NK-92 treated with Interleukin-12 subunit alpha and Interleukin-12 subunit beta, amount 100 ng/mL, for 24 hours (cell line): ENCODE data around the gene EML1.

Experiments
- DNase-seq: peaks from one replicate; lab custom pipeline; 2025; lab: John Stamatoyannopoulos, UW

The EML1 gene

DNA sequence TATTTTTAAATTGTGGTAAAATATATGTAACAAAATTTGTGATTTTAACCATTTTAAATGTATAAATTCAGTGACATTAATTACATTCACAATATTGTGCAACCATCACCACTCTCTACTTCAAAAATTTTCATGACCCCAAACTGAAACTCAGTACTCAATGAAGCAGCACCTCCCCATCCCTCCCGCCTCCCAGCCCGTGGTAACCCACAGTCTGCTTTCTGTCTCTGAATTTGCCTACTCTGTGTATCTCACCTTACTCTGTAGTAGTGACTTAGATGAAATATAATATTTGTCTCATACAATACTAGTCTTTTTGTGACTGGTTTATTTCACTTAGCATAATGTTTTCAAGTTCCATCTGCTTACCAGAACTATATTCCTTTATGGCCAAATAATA lies 36.2 kb downstream of the EML1 start:
- DNase-seq: no peak

DNA sequence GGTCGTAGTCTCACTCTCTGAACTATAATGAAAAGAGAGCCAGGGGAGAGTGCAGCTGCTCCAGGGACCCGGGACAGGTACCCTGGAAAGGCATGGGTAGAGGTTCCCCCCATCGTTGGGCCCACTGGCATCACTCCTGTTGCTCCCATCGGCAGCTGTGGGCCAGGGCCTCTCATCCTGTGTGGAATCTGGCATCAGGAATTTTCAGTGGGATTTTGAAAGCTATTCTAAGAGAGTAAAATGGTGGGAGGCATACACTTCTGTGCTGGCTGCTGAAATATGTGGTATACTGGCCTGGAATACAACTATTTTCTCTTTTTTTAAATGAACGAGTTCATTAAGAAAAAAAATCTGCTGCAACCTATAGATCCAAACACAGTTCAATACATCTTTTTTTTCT lies 38.1 kb downstream of the EML1 start:
- no peak for DNase-seq

DNA sequence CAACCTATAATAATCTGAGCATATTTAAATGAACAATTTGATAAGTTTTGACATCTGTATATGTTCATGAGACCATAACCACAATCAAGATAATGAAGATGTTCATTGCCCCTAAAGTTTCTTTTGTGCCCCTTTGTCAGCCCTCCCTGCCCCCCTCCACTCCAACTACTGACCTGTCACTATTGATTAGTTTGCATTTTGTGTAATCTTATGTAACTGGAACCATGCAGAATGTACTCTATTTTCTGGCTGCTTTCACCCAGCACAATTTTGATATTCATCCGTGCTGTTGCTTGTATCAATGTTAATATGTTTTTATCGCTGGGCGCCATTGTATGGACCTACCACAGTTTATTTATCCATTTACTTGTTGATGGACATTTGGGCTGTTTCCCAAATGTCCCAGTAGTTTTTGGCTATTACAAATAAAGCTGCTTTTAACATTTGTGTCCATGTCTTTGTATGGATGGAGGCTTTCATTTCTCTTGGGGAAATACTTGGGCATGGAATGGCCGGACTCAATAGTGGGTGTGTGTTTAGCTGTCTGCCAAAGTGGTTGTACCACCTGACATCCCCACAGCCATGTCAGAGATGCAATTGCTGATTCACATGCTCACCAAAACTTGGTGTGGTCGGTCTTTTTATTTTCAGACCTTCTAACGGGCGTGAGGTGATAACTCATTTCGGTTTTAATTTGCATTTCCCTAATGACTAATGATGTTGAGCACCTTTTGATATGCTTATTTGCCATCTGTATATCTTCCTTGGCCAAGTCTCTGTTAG lies 38.9 kb downstream of the EML1 start:
- DNase-seq: no peak

DNA sequence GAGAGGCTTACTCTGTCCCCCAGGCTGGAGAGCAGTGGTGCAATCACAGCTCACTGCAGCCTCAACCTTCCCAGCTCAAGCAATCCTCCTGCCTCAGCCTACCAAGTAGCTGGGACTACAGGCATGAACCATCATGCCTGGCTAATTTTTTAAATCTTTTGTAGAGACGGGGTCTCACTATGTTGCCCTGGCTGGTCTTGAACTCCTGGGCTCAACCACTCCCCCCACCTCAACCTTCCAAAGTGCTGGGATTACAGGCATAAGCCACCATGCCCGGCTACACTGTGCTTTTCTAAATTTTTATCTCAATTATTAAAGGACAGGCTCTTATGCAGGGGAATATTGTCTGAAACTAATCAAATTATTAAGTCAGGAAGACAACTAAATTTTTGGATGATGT lies 44.6 kb downstream of the EML1 start:
- no peak for DNase-seq

DNA sequence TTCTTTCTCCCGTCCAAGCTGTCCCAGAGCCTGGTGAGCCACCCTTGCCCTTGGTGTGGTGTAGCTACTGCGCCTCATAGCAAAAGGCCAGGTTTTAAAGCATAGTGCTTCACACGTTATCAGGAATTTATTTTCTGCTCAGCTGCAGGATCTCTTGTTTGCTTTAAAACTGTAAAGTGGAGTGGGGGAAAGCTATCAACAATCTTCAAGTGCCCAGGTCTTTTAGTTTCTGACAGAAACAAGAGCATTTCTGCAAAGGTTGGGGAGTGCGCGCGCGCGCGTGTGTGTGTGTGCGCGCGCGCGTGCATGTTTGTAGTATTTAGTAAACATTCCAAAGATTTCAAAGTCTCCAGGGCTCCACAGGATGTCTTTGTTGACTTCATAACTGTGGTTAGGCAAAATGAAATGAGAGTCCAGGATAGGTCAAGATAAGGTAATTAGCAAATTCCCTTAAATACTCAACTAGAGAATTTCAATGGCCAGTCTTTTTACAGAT lies 45.5 kb downstream of the EML1 start:
- no peak for DNase-seq

DNA sequence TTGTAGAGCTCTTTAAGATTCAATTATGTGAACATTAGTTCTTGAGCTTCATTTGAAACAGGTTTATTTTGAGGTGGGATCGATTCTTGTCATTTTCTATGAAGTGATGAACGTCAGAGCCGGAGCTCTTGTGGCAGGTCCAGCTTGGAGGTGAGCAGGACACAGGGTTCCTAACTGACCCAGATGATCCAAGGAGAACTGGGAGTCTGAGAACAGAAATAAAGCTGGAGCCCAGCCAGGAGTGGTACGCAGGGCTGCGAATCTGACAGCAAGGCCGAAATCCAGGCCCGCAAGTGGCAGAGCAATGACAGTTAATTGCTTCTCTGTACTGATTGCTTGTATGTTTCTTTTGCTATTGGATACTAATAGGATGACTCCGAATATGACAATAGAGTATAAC lies 46.5 kb downstream of the EML1 start:
- no peak for DNase-seq

DNA sequence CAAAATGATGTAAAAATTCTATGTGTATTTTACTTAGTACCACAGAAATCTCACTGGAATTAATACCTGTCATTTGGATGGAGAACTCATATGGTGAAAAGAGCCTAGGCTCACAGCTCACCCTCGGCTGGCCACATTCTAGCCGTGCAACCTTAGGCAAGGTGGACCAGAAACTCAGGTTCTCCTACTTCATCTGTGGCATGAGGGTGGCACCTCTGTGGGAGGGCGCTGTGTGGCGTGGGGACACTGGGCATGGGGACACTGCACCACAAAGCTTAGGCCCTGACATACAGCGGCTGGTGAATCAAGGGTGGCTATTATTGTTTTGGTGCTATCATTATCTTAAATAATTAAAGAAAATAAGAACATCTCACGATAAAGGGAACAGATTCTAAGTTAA lies 47.1 kb downstream of the EML1 start:
- no peak for DNase-seq

DNA sequence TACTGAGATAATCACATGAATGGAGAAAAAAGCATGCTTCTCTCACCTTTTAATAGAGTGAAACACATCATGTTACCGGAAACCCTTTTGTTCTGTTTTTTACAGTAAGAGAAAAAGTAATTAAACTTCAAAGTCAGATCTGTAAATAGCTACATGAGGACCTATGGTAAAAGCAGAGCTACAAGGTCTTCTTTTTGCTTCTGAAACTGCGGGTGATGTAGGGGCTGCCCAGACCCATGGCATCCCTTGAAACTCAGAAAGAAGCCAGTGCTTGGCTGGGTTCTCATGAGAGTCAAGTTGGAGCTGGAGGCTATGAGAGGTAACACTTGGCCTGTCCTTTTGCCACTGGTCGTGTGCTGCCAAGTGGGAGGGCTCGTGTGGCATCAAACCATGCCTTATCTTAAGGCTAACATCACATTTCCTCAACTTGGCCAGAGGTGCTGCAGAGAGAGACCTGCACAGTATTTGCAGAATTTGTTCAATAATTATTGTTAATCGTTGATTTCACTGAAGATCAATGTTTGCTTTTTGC lies 47.6 kb downstream of the EML1 start:
- no peak for DNase-seq

DNA sequence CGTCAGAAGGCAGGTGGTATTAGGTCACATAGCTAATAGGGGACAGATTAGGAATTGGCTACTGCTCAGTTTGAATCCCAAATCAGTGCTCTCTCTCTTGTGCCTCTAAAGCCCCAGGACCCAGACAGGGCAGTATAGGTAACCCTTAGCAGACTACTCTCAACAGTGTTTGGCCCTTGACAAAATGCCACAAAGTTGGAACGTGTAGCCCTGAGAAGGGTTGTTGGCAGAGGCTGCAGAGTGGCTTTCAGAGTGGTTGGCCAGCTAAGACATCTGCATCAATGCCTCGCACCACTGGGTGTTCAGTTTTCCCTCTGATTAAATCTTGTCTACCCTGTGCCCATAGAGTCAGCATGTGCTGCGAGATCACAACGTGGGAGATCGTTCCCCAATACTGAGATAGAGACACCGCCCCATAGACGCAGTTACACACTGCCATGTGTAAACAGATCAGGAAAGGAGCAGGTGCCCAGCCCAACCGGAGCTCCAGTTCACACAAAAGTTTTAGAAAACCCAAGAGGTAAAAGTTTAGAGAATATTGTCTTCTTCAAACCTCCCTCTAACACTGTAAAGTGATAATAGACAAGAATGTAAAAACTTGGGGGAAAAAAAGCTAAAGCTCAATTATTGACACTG lies 48.3 kb downstream of the EML1 start:
- DNase-seq: no peak

DNA sequence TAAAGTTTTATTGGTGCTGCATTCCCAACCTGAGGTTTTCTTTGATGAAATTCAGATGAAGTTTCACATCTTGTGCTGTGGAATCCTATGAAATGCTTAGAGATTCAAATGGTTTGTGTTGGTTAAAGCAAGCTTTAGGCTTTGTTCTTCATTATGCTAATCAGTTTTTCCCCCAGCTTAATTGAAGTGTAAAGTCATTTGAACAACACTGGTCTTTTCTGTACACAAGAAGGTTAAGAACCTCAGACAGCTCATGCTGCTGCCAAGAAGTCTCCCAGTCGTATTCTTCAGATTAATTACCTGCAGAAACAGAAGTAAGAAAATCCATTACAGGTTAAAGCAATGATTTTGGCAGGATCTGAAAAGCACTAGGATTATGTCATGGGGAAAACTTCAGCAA lies 48.9 kb downstream of the EML1 start:
- no peak for DNase-seq

DNA sequence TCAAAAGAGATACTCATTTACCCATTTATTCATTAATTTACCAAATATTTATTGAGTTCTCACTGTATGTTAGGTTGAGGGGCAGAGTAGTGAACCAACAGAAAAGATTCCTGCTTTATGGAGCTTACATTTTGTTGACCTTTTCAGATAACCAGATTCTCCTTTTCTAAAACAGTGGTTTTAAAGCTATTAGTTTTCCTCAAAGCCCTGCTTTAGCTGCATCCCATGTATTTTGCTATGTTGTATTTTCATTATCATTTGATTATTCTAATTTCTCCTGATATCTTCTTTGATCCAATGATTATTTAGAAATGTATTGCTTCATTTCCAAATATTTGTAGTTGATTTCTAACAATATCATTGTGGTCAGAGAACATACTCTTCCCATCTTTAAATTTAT lies 53.6 kb downstream of the EML1 start:
- DNase-seq: no peak

DNA sequence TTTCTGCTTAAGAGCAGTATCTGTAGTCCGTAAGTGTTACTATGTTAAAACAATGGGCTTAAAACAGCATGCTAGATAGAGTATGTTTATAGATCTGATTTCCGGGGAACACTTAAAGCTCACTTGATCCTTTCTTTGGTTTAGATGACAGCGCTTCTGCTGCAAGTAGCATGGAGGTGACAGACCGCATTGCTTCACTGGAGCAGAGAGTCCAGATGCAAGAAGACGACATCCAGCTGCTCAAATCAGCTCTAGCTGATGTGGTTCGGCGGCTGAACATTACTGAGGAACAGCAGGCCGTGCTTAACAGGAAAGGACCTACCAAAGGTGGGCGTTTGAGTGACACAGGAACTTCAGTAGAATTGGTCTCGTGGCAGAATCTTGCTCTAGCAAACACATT lies 57.5 kb downstream of the EML1 start:
- DNase-seq: no peak

DNA sequence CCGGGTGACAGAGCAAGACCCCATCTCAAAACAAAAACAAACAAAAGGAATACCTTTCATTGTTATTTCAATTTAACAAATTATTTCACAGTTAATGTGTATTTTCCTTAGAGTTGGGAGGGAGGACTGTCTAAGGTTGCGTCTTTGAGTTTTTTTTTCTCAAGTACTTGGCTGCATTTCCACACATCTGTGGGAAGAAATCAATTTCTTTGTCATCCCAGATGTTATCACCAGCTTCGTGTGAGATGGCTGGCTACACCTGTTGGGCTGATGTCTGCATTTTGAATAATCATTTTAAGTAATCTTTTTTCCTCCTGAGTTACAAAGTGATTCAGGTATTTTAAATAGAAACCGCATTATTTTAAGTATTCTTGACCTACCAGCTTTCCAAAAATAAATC lies 59.4 kb downstream of the EML1 start:
- no peak for DNase-seq

DNA sequence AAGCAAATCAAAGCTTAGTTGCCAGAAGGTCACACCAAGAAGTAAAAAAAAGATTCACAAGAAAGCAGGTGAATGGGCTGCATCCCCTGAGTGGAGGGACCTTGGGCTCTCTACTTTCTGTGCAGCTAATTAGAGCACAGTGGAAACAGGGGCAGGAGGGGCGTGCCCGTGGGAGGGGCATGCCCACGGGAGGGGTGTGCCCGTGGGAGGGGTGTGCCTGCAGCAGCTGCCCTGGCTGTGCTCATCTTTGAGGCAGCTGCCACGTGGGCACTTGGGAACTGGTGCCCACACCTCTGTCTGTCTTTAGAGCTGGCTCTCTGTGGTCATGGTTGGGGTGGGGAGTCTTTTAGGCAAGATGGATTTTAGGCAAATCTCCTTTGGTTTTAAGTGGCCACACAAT lies 60.0 kb downstream of the EML1 start:
- no peak for DNase-seq

DNA sequence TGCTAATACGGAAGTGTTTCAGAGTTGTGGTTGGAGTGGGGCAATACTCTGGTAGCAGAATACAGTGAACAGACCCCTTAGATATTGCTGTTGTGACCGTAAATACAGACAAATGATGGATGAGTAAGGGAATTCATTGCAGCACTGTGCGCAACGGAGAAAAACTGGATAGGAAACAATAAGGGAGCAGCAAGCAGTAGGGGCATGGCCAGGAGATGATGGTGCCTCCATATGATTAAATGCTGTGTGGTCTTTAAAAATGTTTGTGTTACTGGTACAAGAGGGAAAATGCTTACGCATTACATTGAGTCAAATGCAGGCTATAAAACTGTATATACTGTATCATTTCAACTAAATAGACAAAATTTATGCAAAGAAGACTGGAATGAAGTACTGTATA lies 61.6 kb downstream of the EML1 start:
- DNase-seq: no peak

DNA sequence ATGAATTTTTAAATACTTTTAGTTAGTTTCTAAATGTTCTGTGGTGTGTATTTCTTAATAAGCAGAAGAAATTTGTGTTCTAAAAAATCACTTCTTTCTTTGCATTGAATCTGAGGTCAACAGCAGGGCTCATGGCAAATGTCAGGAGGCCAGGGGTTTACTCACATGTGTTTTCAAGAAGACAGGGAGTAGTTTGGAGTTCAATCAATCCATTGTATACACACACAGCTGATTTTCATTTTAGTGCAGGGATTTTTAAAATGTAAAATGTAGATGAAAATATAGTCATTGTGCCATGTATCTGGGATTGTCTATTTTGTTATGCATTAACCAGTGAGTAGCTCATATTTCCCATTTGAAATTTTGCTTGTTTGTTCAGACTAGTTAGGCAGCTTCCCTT lies 62.1 kb downstream of the EML1 start:
- no peak for DNase-seq

DNA sequence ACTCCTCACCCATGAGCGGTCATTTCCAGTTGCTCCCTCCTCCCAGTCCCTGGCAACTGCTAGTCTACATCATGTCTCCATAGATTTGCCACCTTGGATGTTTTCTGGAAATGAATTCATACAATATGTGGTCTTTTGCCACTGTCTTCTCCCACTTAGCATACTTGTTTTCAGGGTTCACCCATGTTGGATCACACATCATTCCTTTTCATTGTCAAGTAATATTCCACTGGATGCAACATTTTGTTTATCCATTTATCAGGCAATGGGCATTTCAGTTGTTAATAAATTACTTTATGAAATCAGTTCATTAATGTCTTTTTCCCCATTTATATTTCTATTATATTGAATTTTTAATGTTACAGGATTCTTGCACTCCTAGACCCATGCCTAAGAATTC lies 64.3 kb downstream of the EML1 start:
- no peak for DNase-seq

DNA sequence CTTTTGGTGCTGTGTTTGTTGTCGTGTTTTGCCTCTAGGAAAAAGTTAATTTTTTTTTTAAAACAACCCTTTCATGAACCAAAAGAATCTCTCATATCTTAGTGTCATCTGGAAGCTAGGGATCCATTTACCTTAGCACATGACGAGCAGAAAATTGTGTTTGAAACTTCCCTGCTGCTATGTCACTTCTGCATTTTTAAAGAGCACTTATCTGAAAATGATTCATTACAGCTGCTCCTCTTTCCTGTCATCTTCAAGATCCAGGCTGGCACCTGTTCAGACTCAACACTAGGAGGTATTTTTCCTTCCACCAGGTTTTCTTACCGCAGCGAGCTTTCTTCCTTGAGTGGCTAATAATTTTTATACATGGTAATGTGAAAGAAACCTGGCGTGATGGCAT lies 67.0 kb downstream of the EML1 start:
- no peak for DNase-seq

DNA sequence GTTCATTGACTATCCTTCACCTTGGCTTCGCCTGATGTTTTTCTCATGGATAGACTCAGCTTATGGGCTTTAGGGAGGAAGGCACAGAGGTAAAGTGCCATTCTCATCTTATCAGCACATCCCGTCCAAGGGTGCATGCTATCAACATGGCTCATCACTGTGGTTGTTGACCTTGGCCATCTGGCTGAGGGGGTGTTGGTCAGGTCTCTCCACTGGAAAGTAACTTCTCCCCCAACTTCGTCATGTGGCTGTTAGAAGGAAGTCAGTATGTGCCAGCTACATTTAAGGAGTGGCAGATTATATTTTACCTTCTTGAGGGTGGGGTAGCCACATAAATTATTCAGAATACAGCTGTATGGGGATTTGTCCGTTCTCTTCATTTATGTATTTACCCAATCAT lies 68.9 kb downstream of the EML1 start:
- DNase-seq: no peak

DNA sequence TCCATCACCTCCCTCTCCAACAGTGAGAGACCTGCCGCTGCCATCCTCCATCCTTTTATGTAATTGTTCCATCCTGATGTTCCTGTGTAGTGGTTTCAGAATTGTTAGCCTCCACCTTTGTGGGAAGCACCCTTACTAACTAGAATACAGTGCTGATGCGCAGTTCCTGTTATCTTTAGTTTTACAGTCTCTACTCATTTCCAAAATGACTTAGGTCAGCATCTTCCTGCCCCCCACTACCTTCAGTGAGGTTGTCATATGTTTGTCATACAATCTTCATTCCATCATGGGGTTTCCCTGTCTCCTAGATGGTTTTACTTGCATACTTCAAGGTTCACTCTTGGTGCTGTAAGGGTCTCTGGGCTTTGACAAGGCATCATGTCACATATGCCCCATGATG lies 69.8 kb downstream of the EML1 start:
- DNase-seq: no peak

DNA sequence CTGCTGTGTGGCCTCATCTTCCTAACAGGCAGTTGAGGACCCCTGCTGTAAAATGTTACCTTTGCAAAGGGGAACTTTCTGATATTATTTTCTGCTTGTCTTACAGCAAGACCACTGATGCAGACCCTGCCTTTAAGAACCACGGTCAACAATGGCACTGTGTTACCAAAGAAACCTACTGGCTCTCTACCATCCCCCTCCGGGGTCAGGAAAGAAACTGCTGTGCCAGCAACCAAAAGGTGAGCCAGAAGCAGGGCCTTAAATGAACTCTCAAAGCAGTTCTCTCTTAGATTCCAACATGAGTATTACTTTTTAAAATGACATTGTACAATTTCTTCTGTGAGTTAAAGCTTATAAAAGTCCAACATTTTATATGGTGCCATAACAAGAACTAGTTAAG lies 72.2 kb downstream of the EML1 start:
- DNase-seq: no peak

DNA sequence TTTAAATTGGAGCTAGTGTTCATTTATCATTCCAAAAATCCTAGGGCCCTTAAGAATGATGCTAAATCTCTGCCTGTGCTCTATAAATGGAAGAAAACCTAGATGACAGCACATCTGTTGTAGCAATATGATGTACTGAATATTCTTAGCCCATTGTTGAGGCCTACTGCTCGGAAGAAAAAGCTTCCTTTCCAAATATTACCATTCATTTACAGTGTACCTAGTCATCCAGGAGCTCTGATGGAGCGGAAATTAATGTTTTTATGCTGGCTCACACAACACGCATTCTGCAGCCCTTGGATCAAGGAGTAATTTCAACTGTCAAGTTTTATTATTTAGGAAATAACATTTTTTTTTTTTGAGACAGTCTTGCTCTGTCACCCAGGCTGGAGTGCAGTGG lies 77.4 kb downstream of the EML1 start:
- DNase-seq: no peak

DNA sequence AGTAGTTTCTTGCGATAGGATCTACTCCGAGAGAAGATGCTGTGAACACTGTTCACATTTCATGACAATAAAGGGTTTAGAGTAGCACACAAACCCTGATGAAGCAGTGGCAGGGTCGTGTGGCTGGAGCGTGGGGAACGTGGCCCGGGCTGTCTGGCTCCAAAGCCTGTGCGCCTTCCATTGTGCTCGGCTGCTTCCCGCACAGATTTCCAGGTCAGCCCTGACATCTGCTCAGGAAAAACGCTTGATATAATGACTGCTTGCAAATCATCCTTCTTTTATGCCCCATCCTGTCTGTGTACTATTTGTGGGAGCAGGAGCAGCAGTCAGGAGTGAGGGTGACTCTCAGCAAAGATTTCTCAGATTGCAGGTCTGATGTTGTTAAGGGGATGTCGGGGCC lies 78.6 kb downstream of the EML1 start:
- no peak for DNase-seq
